Measurements from ENCODE around the gene PDSS2. TPM values are rescaled to one million over a fixed set of nuclear protein-coding genes. Genes with fewer than 3 reads are reported as not detected.

Gene PDSS2
- polyA plus RNA-seq, 1 of the 3 experiments (the other 2 are of a cell fraction), result 5.6 TPM

- CTCF ChIA-PET, result no interaction called here
Measured at GRCh38 chr6:107215334-107215733, 244.0 kb downstream of the PDSS2 start.

DNA sequence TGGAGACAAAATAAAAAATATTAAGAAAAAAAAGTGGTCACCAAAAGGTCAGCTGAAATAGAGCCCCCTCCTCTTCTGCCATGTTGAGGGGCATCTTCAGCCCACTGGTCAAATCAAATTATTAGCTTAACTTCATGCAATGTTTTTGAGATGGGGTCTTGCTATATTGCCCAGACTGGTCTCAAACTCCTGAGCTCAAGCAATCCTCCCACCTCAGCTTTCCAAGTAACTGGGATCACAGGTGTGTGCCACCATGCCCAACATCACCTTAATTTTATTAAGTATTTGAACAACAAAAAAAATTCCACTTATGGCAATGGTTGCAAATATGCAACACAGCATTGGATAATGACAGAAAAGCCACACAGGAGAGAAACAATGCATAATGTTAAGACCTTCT, 244.7 kb downstream of the PDSS2 start:
- H4K20me1 ChIP-seq (ENCODE audit: insufficient read depth), result no peaks in the 10 kb centered on the region
- no peaks in the 10 kb centered on the region for H3K79me2 ChIP-seq (ENCODE audit: insufficient read depth)
- ChIA-PET CTCF (no interaction called here), POLR2A (no interaction called here)
- H3K4me1 ChIP-seq (ENCODE audit: control insufficient read depth in 1 of 2, insufficient read depth in 2 of 2, low read depth in 1 of 2, low read length in 1 of 2), result 0 out of 4 replicates have a peak, but pooled peaks cover 0 to 5% of the 10 kb centered on the region in 2 experiments
- H3K9ac ChIP-seq, result no peak overlapping the region
- H3K9me2 ChIP-seq, result no peaks in the 10 kb centered on the region
- H3K27me3 ChIP-seq (ENCODE audit: insufficient read depth), result no peaks in the 10 kb centered on the region
- DNase-seq, result no peak
- H3K4me2 ChIP-seq, result no peak overlapping the region
- no peaks in the 10 kb centered on the region for H3K36me3 ChIP-seq (replicated peaks in 1 of 2; ENCODE audit: control insufficient read depth in 1 of 2, insufficient read depth in 2 of 2, low read length in 1 of 2)
- H3K27ac ChIP-seq (ENCODE audit: low read depth in 2 of 2, low read length in 1 of 2), result no peak overlapping the region
- no peak overlapping the region for H3K4me3 ChIP-seq (ENCODE audit: low read depth in 2 of 2, low read length in 1 of 2)
- no peak overlapping the region for H2AFZ ChIP-seq (ENCODE audit: low read depth)
- no peaks in the 10 kb centered on the region for H3K9me3 ChIP-seq
- H3F3A ChIP-seq (replicated peaks; ENCODE audit: insufficient read depth), result no peaks in the 10 kb centered on the region
- no peak for TF ChIP-seq ELF1 (IDR thresholded peaks at IDR 0.05)
- no peak for TF ChIP-seq RCOR1 (IDR thresholded peaks at IDR 0.05; ENCODE audit: low read length)
- no peak for TF ChIP-seq RXRA (IDR thresholded peaks at IDR 0.05; ENCODE audit: borderline replicate concordance, low read depth)
- TF ChIP-seq NRF1 (IDR thresholded peaks at IDR 0.05; ENCODE audit: low read depth, low read length), result no peak
- TF ChIP-seq, protein P1, sequence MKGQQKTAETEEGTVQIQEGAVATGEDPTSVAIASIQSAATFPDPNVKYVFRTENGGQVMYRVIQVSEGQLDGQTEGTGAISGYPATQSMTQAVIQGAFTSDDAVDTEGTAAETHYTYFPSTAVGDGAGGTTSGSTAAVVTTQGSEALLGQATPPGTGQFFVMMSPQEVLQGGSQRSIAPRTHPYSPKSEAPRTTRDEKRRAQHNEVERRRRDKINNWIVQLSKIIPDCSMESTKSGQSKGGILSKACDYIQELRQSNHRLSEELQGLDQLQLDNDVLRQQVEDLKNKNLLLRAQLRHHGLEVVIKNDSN (IDR thresholded peaks at IDR 0.05; ENCODE audit: borderline replicate concordance, low read depth), result no peak
- no peak for TF ChIP-seq USF2 (IDR thresholded peaks at IDR 0.05; ENCODE audit: borderline replicate concordance, low read depth, low read length)
- TF ChIP-seq EP300 (IDR thresholded peaks at IDR 0.05; ENCODE audit: borderline replicate concordance in 1 of 2, low read depth in 1 of 2, low read length in 1 of 2), result no peak
- TF ChIP-seq TEAD4 (IDR thresholded peaks at IDR 0.05; ENCODE audit: borderline replicate concordance, insufficient read depth), result no peak
- no peak for TF ChIP-seq NFIC (IDR thresholded peaks at IDR 0.05; ENCODE audit: borderline replicate concordance)
- no peak for TF ChIP-seq POLR2AphosphoS5 (IDR thresholded peaks at IDR 0.05; ENCODE audit: low read depth, low read length)
- TF ChIP-seq RAD21 (IDR thresholded peaks at IDR 0.05; ENCODE audit: low read length), result no peak
- TF ChIP-seq, protein P2, sequence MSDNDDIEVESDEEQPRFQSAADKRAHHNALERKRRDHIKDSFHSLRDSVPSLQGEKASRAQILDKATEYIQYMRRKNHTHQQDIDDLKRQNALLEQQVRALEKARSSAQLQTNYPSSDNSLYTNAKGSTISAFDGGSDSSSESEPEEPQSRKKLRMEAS (IDR thresholded peaks at IDR 0.05; ENCODE audit: low read depth), result no peak
- TF ChIP-seq TAF1 (IDR thresholded peaks at IDR 0.05; ENCODE audit: borderline replicate concordance, low read depth, low read length), result no peak
- no peak for TF ChIP-seq SIN3A (IDR thresholded peaks at IDR 0.05; ENCODE audit: borderline replicate concordance, low read depth, low read length)
- TF ChIP-seq, protein P3, sequence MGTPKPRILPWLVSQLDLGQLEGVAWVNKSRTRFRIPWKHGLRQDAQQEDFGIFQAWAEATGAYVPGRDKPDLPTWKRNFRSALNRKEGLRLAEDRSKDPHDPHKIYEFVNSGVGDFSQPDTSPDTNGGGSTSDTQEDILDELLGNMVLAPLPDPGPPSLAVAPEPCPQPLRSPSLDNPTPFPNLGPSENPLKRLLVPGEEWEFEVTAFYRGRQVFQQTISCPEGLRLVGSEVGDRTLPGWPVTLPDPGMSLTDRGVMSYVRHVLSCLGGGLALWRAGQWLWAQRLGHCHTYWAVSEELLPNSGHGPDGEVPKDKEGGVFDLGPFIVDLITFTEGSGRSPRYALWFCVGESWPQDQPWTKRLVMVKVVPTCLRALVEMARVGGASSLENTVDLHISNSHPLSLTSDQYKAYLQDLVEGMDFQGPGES (IDR thresholded peaks at IDR 0.05; ENCODE audit: low read depth, low read length), result no peak
- no peak for TF ChIP-seq FOSL2 (IDR thresholded peaks at IDR 0.05; ENCODE audit: borderline replicate concordance, low read depth)

More at GRCh38 chr6:107215334-107215733, 244.0 kb downstream of the PDSS2 start:
- H3K36me3 ChIP-seq (replicated peaks in 1 of 2; ENCODE audit: control insufficient read depth in 1 of 2, insufficient read depth in 2 of 2, low read length in 1 of 2), result no peaks in the 10 kb centered on the region
- 94% methylated on average over 1 of the region's 1 CpG for WGBS (ENCODE audit: low lambda C conversion rate)
- no peak for DNase-seq
- H3K4me2 ChIP-seq, result no peak overlapping the region
- no peaks in the 10 kb centered on the region for H3K9me3 ChIP-seq
- no peaks in the 10 kb centered on the region for H3K9me2 ChIP-seq
- no peak for TF ChIP-seq RAD21 (IDR thresholded peaks at IDR 0.05; ENCODE audit: low read length)
- TF ChIP-seq POLR2AphosphoS5 (IDR thresholded peaks at IDR 0.05; ENCODE audit: low read depth, low read length), result no peak
- TF ChIP-seq MEF2A (IDR thresholded peaks at IDR 0.05; ENCODE audit: borderline replicate concordance, low read depth), result no peak
- TF ChIP-seq NFIC (IDR thresholded peaks at IDR 0.05; ENCODE audit: borderline replicate concordance), result no peak
- TF ChIP-seq, protein P4, sequence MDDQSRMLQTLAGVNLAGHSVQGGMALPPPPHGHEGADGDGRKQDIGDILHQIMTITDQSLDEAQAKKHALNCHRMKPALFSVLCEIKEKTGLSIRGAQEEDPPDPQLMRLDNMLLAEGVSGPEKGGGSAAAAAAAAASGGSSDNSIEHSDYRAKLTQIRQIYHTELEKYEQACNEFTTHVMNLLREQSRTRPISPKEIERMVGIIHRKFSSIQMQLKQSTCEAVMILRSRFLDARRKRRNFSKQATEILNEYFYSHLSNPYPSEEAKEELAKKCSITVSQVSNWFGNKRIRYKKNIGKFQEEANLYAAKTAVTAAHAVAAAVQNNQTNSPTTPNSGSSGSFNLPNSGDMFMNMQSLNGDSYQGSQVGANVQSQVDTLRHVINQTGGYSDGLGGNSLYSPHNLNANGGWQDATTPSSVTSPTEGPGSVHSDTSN (IDR thresholded peaks at IDR 0.05), result no peak
- TF ChIP-seq NRF1 (IDR thresholded peaks at IDR 0.05; ENCODE audit: low read depth, low read length), result no peak
- no peak for TF ChIP-seq CHD2 (IDR thresholded peaks at IDR 0.05; ENCODE audit: low read length, partially characterized antibody)
- TF ChIP-seq, protein P3 (IDR thresholded peaks at IDR 0.05; ENCODE audit: low read depth, low read length), result no peak
- TF ChIP-seq EZH2phosphoT487 (IDR thresholded peaks at IDR 0.05; ENCODE audit: borderline replicate concordance, low read depth), result no peak
- TF ChIP-seq FOSL2 (IDR thresholded peaks at IDR 0.05; ENCODE audit: borderline replicate concordance, low read depth), result no peak
- TF ChIP-seq RXRA (IDR thresholded peaks at IDR 0.05; ENCODE audit: borderline replicate concordance, low read depth), result no peak
- no peak for TF ChIP-seq YY1 (IDR thresholded peaks at IDR 0.05; ENCODE audit: low read depth)
- no peak for TF ChIP-seq TCF12 (IDR thresholded peaks at IDR 0.05)
- no peak for TF ChIP-seq SMC3 (IDR thresholded peaks at IDR 0.05; ENCODE audit: low read depth, low read length)
- no peak for TF ChIP-seq SIN3A (IDR thresholded peaks at IDR 0.05; ENCODE audit: borderline replicate concordance, low read depth, low read length)
- no peak for TF ChIP-seq RFX5 (IDR thresholded peaks at IDR 0.05; ENCODE audit: low read length)
- no peak for TF ChIP-seq FOXJ3 (CRISPR knock-in tag; IDR thresholded peaks at IDR 0.05)
- no peak for TF ChIP-seq TEAD4 (IDR thresholded peaks at IDR 0.05; ENCODE audit: borderline replicate concordance, insufficient read depth)
- POLR2A ChIA-PET, result no interaction called here
- no peaks in the 10 kb centered on the region for H3K27me3 ChIP-seq (ENCODE audit: insufficient read depth)
- 0 out of 4 replicates have a peak, but pooled peaks cover 0 to 5% of the 10 kb centered on the region in 2 experiments for H3K4me1 ChIP-seq (ENCODE audit: control insufficient read depth in 1 of 2, insufficient read depth in 2 of 2, low read depth in 1 of 2, low read length in 1 of 2)
- no peak overlapping the region for H3K9ac ChIP-seq
- H3K79me2 ChIP-seq (ENCODE audit: insufficient read depth), result no peaks in the 10 kb centered on the region
- H2AFZ ChIP-seq (ENCODE audit: low read depth), result no peak overlapping the region
- no peaks in the 10 kb centered on the region for H3F3A ChIP-seq (replicated peaks; ENCODE audit: insufficient read depth)
- no peak overlapping the region for H3K27ac ChIP-seq (ENCODE audit: low read depth in 2 of 2, low read length in 1 of 2)
- H3K4me3 ChIP-seq (ENCODE audit: low read depth in 2 of 2, low read length in 1 of 2), result no peak overlapping the region
- no peaks in the 10 kb centered on the region for H4K20me1 ChIP-seq (ENCODE audit: insufficient read depth)
